HEK293T (cell line): ENCODE results near the gene TMEM144.

Experiments
- ARNT ChIP-seq: fragments of 450-650 bp; IDR thresholded peaks from 2 replicates; pipeline ENCODE4 v1.6.1; 2017; ENCODE audit warnings: mild to moderate bottlenecking
- BHLHE40 ChIP-seq: fragments of 450-650 bp; IDR thresholded peaks from 2 replicates; pipeline ENCODE4 v1.6.1; 2016; ENCODE audit warnings: mild to moderate bottlenecking, moderate library complexity, borderline replicate concordance
- FOXA1 ChIP-seq: fragments of 450-650 bp; IDR thresholded peaks from 2 replicates; pipeline ENCODE4 v1.6.1; 2016; ENCODE audit warnings: mild to moderate bottlenecking
- FOXK2 ChIP-seq: fragments of 450-650 bp; IDR thresholded peaks from 2 replicates; pipeline ENCODE4 v1.6.1; 2016; ENCODE audit warnings: mild to moderate bottlenecking
- FOXM1 ChIP-seq: fragments of 450-650 bp; IDR thresholded peaks from 2 replicates; pipeline ENCODE4 v1.6.1; 2017; ENCODE audit warnings: mild to moderate bottlenecking, borderline replicate concordance
- LEF1 ChIP-seq: fragments of 450-650 bp; IDR thresholded peaks from 2 replicates; pipeline ENCODE4 v1.6.1; 2017; ENCODE audit warnings: mild to moderate bottlenecking, borderline replicate concordance
- NFRKB ChIP-seq: fragments of 450-650 bp; IDR thresholded peaks from 2 replicates; pipeline ENCODE4 v1.6.1; 2016; ENCODE audit warnings: mild to moderate bottlenecking, moderate library complexity
- SP1 ChIP-seq: fragments of 450-650 bp; IDR thresholded peaks from 2 replicates; pipeline ENCODE4 v1.6.1; 2017
- ZNF384 ChIP-seq: fragments of 450-650 bp; IDR thresholded peaks from 2 replicates; pipeline ENCODE4 v1.6.1; 2016
- TF ChIP-seq, protein P1 (sequence below): fragments of 450-650 bp; IDR thresholded peaks from 2 replicates; pipeline ENCODE4 v1.6.1; 2016

- TF ChIP-seq BHLHE40 (no peak), FOXA1 (no peak), FOXM1 (no peak), SP1 (no peak), ZNF384 (no peak), ARNT (no peak), FOXK2 (no peak), LEF1 (no peak), NFRKB (no peak)
- TF ChIP-seq, protein P1, sequence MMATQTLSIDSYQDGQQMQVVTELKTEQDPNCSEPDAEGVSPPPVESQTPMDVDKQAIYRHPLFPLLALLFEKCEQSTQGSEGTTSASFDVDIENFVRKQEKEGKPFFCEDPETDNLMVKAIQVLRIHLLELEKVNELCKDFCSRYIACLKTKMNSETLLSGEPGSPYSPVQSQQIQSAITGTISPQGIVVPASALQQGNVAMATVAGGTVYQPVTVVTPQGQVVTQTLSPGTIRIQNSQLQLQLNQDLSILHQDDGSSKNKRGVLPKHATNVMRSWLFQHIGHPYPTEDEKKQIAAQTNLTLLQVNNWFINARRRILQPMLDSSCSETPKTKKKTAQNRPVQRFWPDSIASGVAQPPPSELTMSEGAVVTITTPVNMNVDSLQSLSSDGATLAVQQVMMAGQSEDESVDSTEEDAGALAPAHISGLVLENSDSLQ: no peak
Measured at GRCh38 chr4:158195297-158195696, 15.0 kb upstream of the TMEM144 start.
